Renal cortex interstitium (tissue), 11 donors: Measurements from ENCODE around the gene MRPL46. TPM values are rescaled to one million over a fixed set of nuclear protein-coding genes. Genes with fewer than 3 reads are reported as not detected.
"Not testable (repeated sequence)": the region's sequence is repeated elsewhere in the genome, so short reads cannot be mapped to it uniquely, and the experiment has no call there.

Experiments used
- DNase-seq, 11 donors: peaks; one replicate each; pipeline ENCODE4 v3.0.0-alpha.2; 2013; ENCODE audit warnings: low read depth in 9 of 11, low spot score in 4 of 11; ENCODE audit errors: extremely low read depth in 1 of 11
- polyA plus RNA-seq, 3 donors: library from polyadenylated mRNA; unstranded; fragments of 120-200 nt; gene quantifications; one replicate each; pipeline ENCODE4 v1.2.1, GENCODE V29; 2013; ENCODE audit not compliant: insufficient read length in 3 of 3

Gene MRPL46
- polyA plus RNA-seq, 3 donors: 30.5 to 36.2 (median 32.7) TPM

DNA sequence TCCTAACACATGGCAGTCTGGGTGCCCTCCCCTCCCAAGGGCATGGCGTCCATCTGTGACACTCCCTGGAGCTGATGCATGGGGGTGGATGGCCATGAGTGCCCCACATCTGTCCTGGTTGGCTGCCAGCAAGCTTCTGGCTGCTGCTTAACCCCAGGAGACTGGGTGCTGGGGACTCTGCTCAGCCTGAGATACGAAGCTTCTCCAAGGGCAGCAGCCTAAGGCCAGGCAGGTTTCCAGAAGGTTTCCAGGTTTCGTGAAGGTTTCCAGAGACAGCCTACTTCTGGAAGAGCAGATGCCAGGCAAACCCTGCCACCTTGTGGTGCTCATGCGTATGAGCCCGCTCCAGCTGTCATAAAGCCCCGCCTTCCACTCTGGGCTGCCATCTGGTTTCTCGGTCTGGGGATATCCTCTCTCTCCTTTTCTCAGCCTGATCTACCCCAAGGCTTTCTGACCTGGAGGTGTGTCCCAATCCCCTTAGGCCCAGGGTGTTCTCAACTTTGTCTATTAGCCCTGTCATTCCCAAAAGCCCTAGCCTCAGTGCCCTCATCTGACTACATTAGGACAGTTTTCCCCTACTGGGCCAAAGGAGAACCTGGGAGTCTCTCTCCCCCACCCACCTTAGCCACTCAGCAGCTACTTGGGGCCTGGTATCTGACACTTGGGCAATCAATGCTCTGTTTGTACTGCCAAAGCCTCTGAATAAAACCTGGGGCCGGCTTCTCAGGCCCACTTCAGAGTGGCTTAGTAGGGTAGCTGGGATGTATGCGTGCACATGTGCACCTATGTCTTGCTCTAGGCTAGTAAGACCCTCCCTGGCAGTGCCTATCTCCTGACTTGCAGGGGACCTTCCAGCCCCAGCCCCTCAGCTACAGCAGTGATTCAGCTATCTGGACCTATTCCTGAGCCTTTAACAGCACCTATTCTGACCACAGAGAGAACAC is 12.0 kb downstream of the MRPL46 start:
- DNase-seq: peak in 10 of 11 donors; percentile 32 to 65 (median 48)

- DNase-seq: no peak
These were observed 13.0 kb downstream of the MRPL46 start for GRCh38 chr15:88454236-88454635.

DNA sequence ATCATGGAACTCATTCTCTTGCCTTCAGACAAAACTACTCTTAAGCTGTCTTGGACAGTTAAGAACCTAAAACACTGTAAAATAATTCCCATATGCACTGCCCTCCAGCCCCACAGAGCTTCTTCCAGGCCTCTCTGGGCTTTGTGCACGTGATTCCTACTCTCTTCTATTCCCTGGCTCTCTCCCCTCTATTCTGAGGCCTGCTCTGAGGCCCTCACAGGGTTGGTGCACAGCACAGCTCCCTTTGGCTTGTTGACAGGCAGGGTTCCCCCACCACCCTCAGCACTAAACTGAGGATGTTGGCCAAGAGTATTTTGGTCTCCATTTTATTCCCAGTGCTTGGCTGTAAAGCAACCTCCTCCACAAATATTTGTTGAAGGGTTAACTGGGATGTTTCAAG is 13.5 kb downstream of the MRPL46 start:
- no peak for DNase-seq

GRCh38 chr15:88450125-88450798 is 16.9 kb downstream of the MRPL46 start:
- peak in 6 of 11 donors; percentile 20 to 55 (median 40) for DNase-seq

DNA sequence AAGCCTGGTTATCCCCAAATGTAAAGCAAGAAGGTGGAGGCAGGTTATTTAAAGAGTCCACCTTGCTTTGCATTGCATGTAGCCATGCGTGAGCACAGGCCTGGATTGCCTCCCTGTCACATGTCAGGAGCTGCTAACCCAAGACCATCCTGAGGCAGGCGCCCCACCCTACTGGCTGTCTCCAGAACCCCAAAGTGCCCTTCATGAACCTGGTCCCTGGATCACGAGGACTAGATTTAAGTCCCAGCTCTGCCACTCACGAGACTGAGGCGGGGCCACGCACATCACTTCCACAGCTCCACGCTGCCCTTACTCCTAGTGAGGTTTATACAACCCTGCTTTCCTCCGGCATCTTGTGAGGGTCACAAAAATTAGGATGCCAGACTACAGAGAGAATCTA is 17.6 kb downstream of the MRPL46 start:
- no peak for DNase-seq

DNA sequence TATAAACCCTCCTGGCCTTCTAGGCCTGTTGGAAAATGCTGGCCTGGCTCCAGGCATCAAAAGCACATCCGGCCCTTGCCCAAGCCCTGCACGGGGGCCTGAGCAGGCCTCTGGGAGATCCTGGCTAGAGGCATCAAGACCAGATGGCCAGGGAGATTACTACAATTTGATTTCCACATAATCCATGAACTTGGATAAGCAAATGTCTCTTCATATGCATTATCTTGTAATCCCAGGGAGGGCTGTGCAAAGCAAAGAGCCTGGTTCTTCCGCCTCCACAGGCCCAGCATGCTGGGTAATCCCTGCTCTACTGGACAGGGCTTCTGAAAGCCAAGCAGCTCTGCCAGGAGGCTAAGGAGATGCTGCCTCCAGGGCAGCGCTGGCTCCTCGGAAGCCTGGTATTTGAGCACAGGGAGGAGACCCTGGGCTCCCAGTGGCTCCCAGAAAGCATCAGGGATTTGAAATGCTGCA is 18.2 kb downstream of the MRPL46 start:
- no peak for DNase-seq

DNA sequence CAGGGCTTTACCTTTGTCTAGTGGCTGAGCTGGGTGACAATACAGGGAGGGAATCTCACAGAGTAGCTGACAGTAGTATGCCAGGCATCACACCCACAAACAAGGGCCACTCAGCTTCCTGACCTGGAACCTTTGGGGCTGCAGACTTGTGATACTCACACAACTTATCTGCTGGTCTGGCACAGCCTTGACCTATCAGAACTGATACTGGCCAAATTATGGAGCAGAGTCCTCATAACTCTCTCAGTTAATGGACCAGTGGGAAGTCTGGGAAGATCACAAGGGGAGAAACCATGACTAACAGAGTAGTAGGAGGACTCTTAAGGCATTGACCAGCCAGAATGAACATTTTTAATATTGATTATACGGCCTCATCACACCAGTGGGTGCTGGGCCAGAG is 19.4 kb downstream of the MRPL46 start:
- DNase-seq: no peak

- no peak for DNase-seq
These were observed 20.0 kb downstream of the MRPL46 start for GRCh38 chr15:88447206-88447605.

- DNase-seq: no peak
These were observed 26.0 kb downstream of the MRPL46 start for GRCh38 chr15:88441076-88441730.

DNA sequence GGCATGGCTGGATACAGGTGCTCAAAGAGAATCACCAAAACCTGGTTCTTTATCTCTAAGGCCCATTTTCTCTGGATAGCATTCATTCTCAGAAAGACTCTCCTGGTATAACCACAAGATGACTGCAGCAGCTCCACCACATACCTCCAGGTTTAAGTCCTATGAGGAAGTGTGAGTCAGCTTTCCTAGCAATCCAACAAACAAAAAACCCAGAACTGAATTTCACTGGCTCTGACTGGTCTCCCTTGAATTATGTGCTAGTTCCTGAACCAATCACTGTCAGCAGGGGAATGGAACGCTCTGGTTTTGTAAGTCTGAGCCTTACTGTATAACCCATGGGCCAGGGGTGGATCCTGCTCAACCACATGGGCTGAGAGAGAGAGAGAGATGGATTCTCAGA is 27.2 kb downstream of the MRPL46 start:
- no peak for DNase-seq

- no peak for DNase-seq
These were observed 29.0 kb downstream of the MRPL46 start for GRCh38 chr15:88438181-88438580.

DNA sequence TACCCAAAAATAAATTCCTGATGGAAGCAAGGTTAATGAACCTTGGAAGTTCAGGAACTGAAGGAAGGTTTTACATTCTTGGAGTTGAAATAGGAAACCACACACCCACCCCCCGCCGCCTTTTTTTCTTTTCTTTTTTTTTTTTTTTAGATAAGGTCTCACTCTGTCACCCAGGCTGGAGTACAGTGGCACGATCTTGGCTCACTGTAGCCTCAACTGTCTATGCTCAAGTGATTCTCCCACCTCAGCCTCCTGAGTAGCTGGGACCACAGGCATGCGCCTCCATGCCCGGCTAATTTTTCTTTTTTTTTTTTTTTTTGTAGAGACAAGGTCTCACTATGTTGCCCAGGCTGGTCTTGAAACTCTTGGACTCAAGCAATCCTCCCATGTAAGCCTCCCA is 33.1 kb downstream of the MRPL46 start:
- not testable (repeated sequence) for DNase-seq

GRCh38 chr15:88433046-88433685 is 34.0 kb downstream of the MRPL46 start:
- no peak for DNase-seq

DNA sequence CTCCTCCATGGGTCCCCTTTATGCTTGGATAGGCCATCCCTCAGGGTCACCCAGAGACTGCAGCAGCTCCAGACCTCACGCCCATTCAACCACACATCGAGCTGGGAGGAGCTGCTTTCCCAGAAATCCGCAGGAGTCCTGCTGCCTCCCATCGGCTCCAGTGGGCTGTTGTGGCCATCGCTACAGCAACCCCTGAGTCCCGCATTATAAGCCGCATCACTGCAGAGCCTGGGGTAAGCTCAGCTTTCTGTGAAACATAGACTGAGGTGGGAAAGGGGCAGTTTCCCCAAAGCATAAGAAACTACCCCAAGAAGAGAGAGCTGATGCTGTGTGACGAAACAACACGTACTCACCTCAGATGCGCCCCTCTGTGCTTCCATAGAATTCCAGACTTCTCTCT is 35.7 kb downstream of the MRPL46 start:
- no peak for DNase-seq

GRCh38 chr15:88430051-88430450 is 37.1 kb downstream of the MRPL46 start:
- DNase-seq: no peak

GRCh38 chr15:88428805-88429605 is 38.2 kb downstream of the MRPL46 start:
- DNase-seq: no peak

GRCh38 chr15:88428053-88428452 is 39.1 kb downstream of the MRPL46 start:
- no peak for DNase-seq

- no peak for DNase-seq
These were observed 40.9 kb downstream of the MRPL46 start for GRCh38 chr15:88426304-88426703.
